HUDEP-2 (cell line): ENCODE results near the gene FCER2.

Experiments used
- DNase-seq, 76 experiments: peaks; one replicate each; lab custom pipeline; 2025; ENCODE audit not compliant: unreplicated experiment in 76 of 76; lab: John Stamatoyannopoulos, UW

FCER2 gene

GRCh38 chr19:7734220-7735203, 32.6 kb upstream of the FCER2 start:
- no peak for DNase-seq

GRCh38 chr19:7733376-7733775, 31.4 kb upstream of the FCER2 start:
- DNase-seq = no peak

GRCh38 chr19:7732045-7732444, 30.1 kb upstream of the FCER2 start, which contains the start of gene CLEC4G:
CLEC4G (minus strand) TSS chr19:7732110; CDS start chr19:7732102, 8 bp downstream.
- no peak for DNase-seq

GRCh38 chr19:7731615-7732014, 29.7 kb upstream of the FCER2 start:
- DNase-seq = no peak

GRCh38 chr19:7731218-7731595, 29.3 kb upstream of the FCER2 start:
- DNase-seq = no peak

GRCh38 chr19:7730286-7731217, 28.6 kb upstream of the FCER2 start:
- no peak for DNase-seq

- DNase-seq = no peak
These were observed 27.9 kb upstream of the FCER2 start for GRCh38 chr19:7729831-7730285.

GRCh38 chr19:7729211-7729610, 27.3 kb upstream of the FCER2 start:
- DNase-seq = no peak

- no peak for DNase-seq
These were observed 23.9 kb upstream of the FCER2 start for GRCh38 chr19:7725791-7726190.

GRCh38 chr19:7722231-7722651, 20.3 kb upstream of the FCER2 start:
- DNase-seq = no peak

GRCh38 chr19:7720351-7720750, 18.4 kb upstream of the FCER2 start:
- DNase-seq = no peak

- DNase-seq = no peak
These were observed 16.7 kb upstream of the FCER2 start for GRCh38 chr19:7718668-7719067.

GRCh38 chr19:7716762-7717161, 14.8 kb upstream of the FCER2 start:
- no peak for DNase-seq

GRCh38 chr19:7715671-7716070, 13.7 kb upstream of the FCER2 start:
- DNase-seq = no peak

GRCh38 chr19:7710616-7711015, 8.7 kb upstream of the FCER2 start:
- DNase-seq = no peak

- no peak for DNase-seq
These were observed 8.1 kb upstream of the FCER2 start for GRCh38 chr19:7709932-7710460.

GRCh38 chr19:7706955-7707456, 5.1 kb upstream of the FCER2 start:
- no peak for DNase-seq

- no peak for DNase-seq
These were observed 4.4 kb upstream of the FCER2 start for GRCh38 chr19:7706188-7706954.

- no peak for DNase-seq
These were observed 3.7 kb upstream of the FCER2 start for GRCh38 chr19:7705387-7706187.
